ENCODE data around the gene SHC3.
"Not testable (repeated sequence)": the region's sequence is repeated elsewhere in the genome, so short reads cannot be mapped to it uniquely, and the experiment has no call there.

Gene SHC3

DNA sequence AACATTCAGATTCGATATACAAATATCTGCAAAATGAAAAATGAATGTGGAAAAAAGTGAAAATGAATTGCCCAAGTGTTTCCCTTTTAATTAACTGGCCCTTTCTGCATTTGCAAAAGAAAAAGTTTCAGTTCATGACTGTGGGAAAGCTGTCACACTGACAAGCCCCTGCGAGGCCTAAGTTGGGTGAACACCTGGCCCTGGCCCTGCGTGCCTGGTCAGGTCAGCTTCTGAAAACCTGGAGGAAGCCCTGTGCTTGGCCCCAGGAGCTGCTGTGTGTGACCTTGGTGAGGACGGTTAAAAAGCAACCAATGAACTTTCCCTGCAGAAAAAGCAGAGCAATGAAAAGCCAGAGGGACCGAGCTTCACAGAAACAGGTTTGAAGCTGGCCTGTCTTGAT is 41.0 kb upstream of the SHC3 start:
- no peak for DNase-seq (ENCODE audit: low spot score)
- TF ChIP-seq, protein P1, sequence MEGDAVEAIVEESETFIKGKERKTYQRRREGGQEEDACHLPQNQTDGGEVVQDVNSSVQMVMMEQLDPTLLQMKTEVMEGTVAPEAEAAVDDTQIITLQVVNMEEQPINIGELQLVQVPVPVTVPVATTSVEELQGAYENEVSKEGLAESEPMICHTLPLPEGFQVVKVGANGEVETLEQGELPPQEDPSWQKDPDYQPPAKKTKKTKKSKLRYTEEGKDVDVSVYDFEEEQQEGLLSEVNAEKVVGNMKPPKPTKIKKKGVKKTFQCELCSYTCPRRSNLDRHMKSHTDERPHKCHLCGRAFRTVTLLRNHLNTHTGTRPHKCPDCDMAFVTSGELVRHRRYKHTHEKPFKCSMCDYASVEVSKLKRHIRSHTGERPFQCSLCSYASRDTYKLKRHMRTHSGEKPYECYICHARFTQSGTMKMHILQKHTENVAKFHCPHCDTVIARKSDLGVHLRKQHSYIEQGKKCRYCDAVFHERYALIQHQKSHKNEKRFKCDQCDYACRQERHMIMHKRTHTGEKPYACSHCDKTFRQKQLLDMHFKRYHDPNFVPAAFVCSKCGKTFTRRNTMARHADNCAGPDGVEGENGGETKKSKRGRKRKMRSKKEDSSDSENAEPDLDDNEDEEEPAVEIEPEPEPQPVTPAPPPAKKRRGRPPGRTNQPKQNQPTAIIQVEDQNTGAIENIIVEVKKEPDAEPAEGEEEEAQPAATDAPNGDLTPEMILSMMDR (IDR thresholded peaks at IDR 0.05): no peak
- Histone ChIP-seq H3K27ac (no peak overlapping the region), H3K4me3 (no peak overlapping the region)

GRCh38 chr9:89218040-89218928 is 39.7 kb upstream of the SHC3 start:
- Histone ChIP-seq H3K27ac (no peak overlapping the region), H3K4me3 (no peak overlapping the region)
- DNase-seq (ENCODE audit: low spot score): no peak
- TF ChIP-seq, protein P1 (IDR thresholded peaks at IDR 0.05): no peak

- TF ChIP-seq, protein P1 (IDR thresholded peaks at IDR 0.05): no peak
- DNase-seq (ENCODE audit: low spot score): no peak
- H3K4me3 ChIP-seq: no peak overlapping the region
- H3K27ac ChIP-seq: no peak overlapping the region
Observed at GRCh38 chr9:89215342-89215741, 36.7 kb upstream of the SHC3 start.

DNA sequence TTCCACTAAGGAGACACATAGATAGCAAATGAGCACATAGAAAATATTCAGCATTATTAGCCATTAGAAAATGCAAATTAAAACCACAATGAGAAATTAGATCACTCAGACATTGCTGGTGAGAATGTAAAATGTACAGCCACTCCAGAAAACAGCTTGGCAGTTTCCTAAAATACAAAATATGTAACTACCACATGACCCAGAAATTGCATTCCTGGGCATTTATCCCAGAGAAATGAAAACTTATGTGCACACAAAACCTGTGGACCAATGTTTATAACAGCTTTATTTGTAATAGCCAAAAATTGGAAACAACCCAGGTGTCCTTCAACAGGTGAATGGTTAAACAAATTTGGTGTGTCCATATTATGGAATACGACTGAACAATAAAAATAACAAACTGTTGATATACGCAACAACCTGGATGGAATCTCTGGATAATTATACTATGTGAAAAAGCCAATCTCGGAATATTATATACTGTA is 34.8 kb upstream of the SHC3 start:
- Histone ChIP-seq H3K4me3 (no peak overlapping the region), H3K27ac (no peak overlapping the region)
- TF ChIP-seq, protein P1 (IDR thresholded peaks at IDR 0.05): no peak
- no peak for DNase-seq (ENCODE audit: low spot score)

DNA sequence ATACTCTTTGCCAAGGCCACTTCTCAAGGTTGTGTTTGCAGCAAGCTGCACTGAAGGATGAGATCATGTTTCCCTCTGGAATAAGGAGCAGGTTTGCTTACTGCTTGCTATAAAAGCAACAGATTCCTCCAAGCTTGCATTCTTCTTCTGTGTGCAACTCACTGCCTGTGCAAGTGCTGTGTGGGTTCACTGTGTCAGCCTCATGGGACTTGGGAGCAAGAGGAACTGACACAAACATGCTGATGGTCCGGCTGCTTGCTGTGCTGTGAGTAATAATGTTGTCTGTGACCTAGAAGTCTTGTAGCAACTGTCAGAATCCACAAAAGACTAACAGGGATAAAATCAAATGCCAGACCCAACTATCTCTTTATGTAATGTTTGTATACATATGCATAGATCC is 33.6 kb upstream of the SHC3 start:
- TF ChIP-seq, protein P1 (IDR thresholded peaks at IDR 0.05): no peak
- no peak for DNase-seq (ENCODE audit: low spot score)
- Histone ChIP-seq H3K4me3 (no peak overlapping the region), H3K27ac (no peak overlapping the region)

- not testable (repeated sequence) for H3K4me3 ChIP-seq; DNase-seq (ENCODE audit: low spot score)
Observed at GRCh38 chr9:89209311-89209710, 30.7 kb upstream of the SHC3 start.

GRCh38 chr9:89207026-89207425 is 28.4 kb upstream of the SHC3 start:
- TF ChIP-seq, protein P1 (IDR thresholded peaks at IDR 0.05): no peak
- no peak overlapping the region for H3K27ac ChIP-seq
- DNase-seq (ENCODE audit: low spot score): no peak
- H3K4me3 ChIP-seq: no peak overlapping the region

More at GRCh38 chr9:89209311-89209710, 30.7 kb upstream of the SHC3 start:
- not testable (repeated sequence) for H3K27ac ChIP-seq
